Measurements from ENCODE around the gene MZB1. TPM values are rescaled to one million over a fixed set of nuclear protein-coding genes. Genes with fewer than 3 reads are reported as not detected.

MZB1 gene
- total and polyA plus RNA-seq, 8 donors = 0.28 to 11.6 (median 0.67) TPM; not detected in 3

GRCh38 chr5:139371482-139372435 is 18.0 kb downstream of the MZB1 start:
- Histone ChIP-seq H3K9me3 (no peaks in the 10 kb centered on the region), H3K27me3 (no peaks in the 10 kb centered on the region), H3K4me3 (no peak overlapping the region), H3K36me3 (peaks cover 0 to 27% (median 0%) of the 10 kb centered on the region in 3 donors), H3K4me1 (no peaks in the 10 kb centered on the region), H3K27ac (no peak overlapping the region)
- FAIRE-seq (no peak), ATAC-seq (peak in 1 of 4 donors; percentile 18), DNase-seq (no peak)
- intact Hi-C loops (cut with DNase I) = no loop called here
- WGBS, 2 donors = 82 to 91% methylated on average over 7 of the region's 7 CpGs
- no peak for TF ChIP-seq CTCF (IDR thresholded peaks at IDR 0.05)

GRCh38 chr5:139369181-139369580 is 20.5 kb downstream of the MZB1 start:
- no peak overlapping the region for H3K27ac ChIP-seq
- no peak overlapping the region for H3K4me3 ChIP-seq
- H3K4me1 ChIP-seq = no peaks in the 10 kb centered on the region
- H3K36me3 ChIP-seq = peaks cover 0 to 47% (median 8%) of the 10 kb centered on the region in 3 donors
- TF ChIP-seq CTCF (IDR thresholded peaks at IDR 0.05) = no peak
- no peaks in the 10 kb centered on the region for H3K27me3 ChIP-seq
- no peaks in the 10 kb centered on the region for H3K9me3 ChIP-seq
- DNase-seq (no peak), FAIRE-seq (no peak), ATAC-seq (no peak)
- intact Hi-C loops (cut with DNase I) = no loop called here
- WGBS, 2 donors = 93 to 94% methylated on average over 1 of the region's 1 CpG

- TF ChIP-seq CTCF (IDR thresholded peaks at IDR 0.05) = no peak
- FAIRE-seq = no peak
- Histone ChIP-seq H3K4me1 (no peaks in the 10 kb centered on the region), H3K9me3 (no peaks in the 10 kb centered on the region), H3K36me3 (peaks cover 0 to 52% (median 12%) of the 10 kb centered on the region in 3 donors), H3K27ac (no peak overlapping the region), H3K4me3 (no peak overlapping the region), H3K27me3 (no peaks in the 10 kb centered on the region)
- ATAC-seq = no peak
- intact Hi-C loops (cut with DNase I) = no loop called here
- WGBS, 2 donors = 82% methylated on average over 2 of the region's 2 CpGs
- DNase-seq = no peak
These were observed 21.1 kb downstream of the MZB1 start for GRCh38 chr5:139368613-139369012.

GRCh38 chr5:139364466-139364865 is 25.2 kb downstream of the MZB1 start:
- FAIRE-seq = no peak
- Histone ChIP-seq H3K4me3 (no peak overlapping the region), H3K4me1 (no peaks in the 10 kb centered on the region), H3K36me3 (peaks cover 0 to 43% (median 12%) of the 10 kb centered on the region in 3 donors), H3K27me3 (no peaks in the 10 kb centered on the region), H3K27ac (no peak overlapping the region), H3K9me3 (no peaks in the 10 kb centered on the region)
- TF ChIP-seq CTCF (IDR thresholded peaks at IDR 0.05) = no peak
- WGBS, 2 donors = 73 to 74% methylated on average over 2 of the region's 2 CpGs
- intact Hi-C loops (cut with DNase I) = no loop called here
- no peak for DNase-seq
- ATAC-seq = no peak

GRCh38 chr5:139363937-139364336 is 25.8 kb downstream of the MZB1 start:
- no peaks in the 10 kb centered on the region for H3K4me1 ChIP-seq
- 64% methylated on average over 2 of the region's 2 CpGs for WGBS, 2 donors
- ATAC-seq (no peak), FAIRE-seq (no peak), DNase-seq (no peak)
- H3K27ac ChIP-seq = no peak overlapping the region
- TF ChIP-seq CTCF (IDR thresholded peaks at IDR 0.05) = no peak
- no peak overlapping the region for H3K4me3 ChIP-seq
- no peaks in the 10 kb centered on the region for H3K9me3 ChIP-seq
- H3K27me3 ChIP-seq = no peaks in the 10 kb centered on the region
- peaks cover 0 to 39% (median 12%) of the 10 kb centered on the region in 3 donors for H3K36me3 ChIP-seq
- intact Hi-C loops (cut with DNase I) = no loop called here

All from pancreas (tissue), 10 donors.